Loucy (cell line): ENCODE data around the gene APLP2.

Experiments
- EZH2phosphoT487 ChIP-seq: fragments of 200-600 bp; IDR thresholded peaks from 2 replicates; pipeline ENCODE4 v1.6.1; 2018; ENCODE audit warnings: antibody characterized with exemption, mild to moderate bottlenecking, moderate library complexity, borderline replicate concordance
- TF ChIP-seq, protein P1 (sequence below): fragments of 200-600 bp; sonication (generic); conservative IDR thresholded peaks from 2 replicates; pipeline ENCODE4 v1.5.1; 2014; ENCODE audit warnings: mild to moderate bottlenecking, antibody characterized with exemption, low read length

- TF ChIP-seq, protein P1, sequence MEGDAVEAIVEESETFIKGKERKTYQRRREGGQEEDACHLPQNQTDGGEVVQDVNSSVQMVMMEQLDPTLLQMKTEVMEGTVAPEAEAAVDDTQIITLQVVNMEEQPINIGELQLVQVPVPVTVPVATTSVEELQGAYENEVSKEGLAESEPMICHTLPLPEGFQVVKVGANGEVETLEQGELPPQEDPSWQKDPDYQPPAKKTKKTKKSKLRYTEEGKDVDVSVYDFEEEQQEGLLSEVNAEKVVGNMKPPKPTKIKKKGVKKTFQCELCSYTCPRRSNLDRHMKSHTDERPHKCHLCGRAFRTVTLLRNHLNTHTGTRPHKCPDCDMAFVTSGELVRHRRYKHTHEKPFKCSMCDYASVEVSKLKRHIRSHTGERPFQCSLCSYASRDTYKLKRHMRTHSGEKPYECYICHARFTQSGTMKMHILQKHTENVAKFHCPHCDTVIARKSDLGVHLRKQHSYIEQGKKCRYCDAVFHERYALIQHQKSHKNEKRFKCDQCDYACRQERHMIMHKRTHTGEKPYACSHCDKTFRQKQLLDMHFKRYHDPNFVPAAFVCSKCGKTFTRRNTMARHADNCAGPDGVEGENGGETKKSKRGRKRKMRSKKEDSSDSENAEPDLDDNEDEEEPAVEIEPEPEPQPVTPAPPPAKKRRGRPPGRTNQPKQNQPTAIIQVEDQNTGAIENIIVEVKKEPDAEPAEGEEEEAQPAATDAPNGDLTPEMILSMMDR, result no peak
- TF ChIP-seq EZH2phosphoT487, result no peak
Measured at GRCh38 chr11:130063451-130063850, 6.2 kb upstream of the APLP2 start.
